HG03342 (cell line): ENCODE data around the gene VPS18.
A peak's percentile ranks its signal among the peaks of the same experiment; 100 is the strongest.

Experiments used
- ATAC-seq: cut with Tn5 transposase; IDR thresholded peaks from one replicate; pipeline ENCODE4 v1.9.1; 2021; ENCODE audit warnings: mild to moderate bottlenecking, moderate library complexity; ENCODE audit not compliant: unreplicated experiment

Gene VPS18

DNA sequence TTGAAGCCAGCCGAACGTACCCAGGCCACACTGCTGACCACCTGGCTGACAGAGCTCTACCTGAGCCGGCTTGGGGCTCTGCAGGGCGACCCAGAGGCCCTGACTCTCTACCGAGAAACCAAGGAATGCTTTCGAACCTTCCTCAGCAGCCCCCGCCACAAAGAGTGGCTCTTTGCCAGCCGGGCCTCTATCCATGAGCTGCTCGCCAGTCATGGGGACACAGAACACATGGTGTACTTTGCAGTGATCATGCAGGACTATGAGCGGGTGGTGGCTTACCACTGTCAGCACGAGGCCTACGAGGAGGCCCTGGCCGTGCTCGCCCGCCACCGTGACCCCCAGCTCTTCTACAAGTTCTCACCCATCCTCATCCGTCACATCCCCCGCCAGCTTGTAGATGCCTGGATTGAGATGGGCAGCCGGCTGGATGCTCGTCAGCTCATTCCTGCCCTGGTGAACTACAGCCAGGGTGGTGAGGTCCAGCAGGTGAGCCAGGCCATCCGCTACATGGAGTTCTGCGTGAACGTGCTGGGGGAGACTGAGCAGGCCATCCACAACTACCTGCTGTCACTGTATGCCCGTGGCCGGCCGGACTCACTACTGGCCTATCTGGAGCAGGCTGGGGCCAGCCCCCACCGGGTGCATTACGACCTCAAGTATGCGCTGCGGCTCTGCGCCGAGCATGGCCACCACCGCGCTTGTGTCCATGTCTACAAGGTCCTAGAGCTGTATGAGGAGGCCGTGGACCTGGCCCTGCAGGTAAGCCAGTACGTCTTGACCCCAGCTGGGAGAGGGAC is 6.2 kb downstream of the VPS18 start:
- ATAC-seq = no peak

DNA sequence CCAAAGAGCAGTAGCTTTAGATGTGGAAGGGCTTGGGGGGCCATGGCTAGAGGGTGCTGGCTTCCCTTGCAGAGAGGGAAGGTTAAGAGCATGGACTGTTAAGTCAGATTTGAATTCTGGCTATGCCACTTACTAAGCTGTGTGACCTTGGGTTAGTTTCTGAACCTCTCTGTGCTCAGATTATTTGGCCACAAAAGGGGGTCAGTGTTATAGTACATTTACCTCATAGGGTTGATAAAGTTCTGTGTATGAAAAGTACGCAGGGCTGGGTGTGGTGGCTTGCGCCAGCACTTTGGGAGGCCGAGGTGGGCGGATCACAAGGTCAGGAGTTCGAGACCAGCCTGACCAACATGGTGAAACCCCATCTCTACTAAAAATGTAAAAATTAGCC is 6.8 kb downstream of the VPS18 start:
- no peak for ATAC-seq

DNA sequence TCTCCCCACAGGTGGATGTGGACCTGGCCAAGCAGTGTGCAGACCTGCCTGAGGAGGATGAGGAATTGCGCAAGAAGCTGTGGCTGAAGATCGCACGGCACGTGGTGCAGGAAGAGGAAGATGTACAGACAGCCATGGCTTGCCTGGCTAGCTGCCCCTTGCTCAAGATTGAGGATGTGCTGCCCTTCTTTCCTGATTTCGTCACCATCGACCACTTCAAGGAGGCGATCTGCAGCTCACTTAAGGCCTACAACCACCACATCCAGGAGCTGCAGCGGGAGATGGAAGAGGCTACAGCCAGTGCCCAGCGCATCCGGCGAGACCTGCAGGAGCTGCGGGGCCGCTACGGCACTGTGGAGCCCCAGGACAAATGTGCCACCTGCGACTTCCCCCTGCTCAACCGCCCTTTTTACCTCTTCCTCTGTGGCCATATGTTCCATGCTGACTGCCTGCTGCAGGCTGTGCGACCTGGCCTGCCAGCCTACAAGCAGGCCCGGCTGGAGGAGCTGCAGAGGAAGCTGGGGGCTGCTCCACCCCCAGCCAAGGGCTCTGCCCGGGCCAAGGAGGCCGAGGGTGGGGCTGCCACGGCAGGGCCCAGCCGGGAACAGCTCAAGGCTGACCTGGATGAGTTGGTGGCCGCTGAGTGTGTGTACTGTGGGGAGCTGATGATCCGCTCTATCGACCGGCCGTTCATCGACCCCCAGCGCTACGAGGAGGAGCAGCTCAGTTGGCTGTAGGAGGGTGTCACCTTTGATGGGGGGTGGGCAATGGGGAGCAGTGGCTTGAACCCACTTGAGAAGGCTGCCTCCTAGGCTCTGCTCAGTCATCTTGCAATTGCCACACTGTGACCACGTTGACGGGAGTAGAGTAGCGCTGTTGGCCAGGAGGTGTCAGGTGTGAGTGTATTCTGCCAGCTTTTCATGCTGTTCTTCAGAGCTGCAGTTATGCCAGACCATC is 8.6 kb downstream of the VPS18 start:
- no peak for ATAC-seq

DNA sequence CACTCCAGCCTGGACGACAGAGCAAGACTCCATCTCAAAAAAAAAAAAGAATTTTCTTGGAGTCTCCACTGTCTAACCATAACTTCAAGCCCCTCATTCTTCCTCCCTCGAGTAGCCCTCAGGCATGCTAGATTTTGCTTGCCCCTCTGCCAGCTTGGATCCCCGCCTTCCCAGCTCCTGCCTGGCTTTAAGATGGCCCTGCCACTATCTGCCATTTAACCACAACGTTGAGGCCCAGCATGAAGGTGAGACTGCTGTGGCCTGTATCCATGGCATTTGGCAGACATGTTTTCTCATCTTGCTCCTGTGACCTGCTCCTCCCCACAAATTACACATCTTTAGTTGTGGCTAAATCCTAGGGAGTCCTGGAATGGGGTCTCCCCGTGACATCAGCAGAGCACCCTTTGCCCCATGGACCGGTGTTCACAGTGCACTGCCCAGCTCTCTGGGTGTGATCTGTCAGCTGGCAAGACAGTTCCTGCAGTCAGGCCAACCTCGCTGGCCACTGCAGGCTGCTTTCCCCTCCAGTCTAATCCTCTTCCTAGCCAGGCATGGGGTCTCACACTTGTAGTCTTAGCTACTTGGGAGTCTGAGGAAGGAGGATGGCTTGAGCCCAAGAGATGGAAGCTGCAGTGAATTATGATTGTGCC is 10.4 kb downstream of the VPS18 start:
- no peak for ATAC-seq

DNA sequence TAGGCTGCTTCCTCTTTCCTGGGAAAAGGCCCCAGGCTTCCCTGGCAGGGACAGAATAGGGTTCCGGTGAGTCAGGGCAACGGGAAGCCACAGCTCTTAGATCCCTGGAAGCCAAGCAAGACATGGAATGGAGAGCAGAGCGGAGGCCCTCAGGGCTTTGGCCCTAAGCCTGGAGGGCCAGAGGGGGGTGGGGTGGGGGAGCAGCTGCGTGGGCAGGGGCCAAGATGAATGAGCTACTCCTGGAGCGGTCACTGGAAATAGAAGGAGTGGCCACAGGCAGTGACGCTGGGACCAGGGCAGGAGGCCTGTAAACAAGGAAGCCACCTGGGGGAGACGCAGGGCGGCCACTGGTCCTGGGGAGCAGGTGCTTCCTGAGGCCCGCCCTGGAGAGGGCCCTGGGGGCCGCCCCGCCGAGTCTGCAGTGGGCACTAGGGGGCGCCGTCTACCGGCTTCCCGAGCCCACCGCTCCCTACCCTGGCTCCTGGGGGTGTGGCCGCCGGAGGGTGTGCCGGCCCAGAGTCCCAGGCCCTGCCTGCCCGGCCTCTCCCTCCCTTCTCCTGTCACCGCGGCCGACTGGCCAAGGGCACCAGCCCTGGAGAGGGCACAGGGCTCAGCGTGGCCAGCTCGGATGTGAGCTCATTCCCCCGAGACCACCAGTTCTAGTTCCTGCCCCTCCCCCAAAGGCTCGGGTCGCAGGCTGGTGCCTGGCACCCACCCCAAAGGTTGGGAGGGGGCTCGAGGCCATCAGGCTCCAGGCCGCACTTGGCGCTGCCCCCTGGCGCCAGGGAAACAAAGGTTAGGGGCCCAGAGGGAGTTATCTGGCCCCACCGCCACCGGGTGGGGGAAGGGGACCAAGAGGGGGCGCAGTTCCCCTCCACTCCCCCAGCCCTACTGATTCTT is 12.1 kb downstream of the VPS18 start:
- ATAC-seq = peak; percentile 74

DNA sequence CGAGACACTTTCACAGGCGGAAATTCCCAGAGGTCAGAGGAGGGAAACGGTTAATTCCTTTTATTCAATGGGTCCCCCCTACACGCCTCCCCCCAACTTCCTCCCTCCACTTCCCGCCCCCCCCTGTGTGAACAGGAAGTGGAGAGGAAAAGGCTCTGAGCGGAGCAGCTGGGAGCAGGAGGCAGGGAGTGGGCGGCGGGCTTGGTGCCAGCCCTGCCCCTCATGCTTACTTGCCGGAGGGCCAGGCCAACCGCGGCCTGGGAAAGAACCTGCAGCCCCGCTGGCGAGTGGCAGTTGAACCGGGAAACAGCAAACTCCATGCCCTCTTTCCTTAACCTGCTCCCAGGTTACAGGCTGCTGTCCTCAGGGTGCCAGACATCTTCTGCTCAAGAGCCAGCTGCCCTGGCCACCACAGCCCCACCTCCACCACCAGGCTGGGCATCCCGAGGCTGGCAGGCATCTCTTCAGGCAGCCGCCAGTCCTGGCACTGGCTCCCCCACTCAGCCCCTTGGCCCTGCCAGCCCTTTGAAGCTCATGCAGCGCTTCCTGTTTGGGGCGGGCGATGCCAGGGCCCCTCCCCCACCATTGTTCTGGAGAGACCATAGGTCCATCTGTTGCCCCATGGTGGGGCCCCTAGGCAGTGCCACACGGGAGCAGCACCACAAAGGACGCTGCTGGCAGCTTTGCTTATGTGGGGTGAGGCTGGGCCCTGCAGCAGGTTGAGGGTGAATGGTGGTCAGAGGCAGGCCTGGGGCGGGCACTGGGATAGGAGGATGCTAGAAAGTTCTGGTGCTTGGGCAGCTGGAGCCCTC is 12.9 kb downstream of the VPS18 start:
- no peak for ATAC-seq

DNA sequence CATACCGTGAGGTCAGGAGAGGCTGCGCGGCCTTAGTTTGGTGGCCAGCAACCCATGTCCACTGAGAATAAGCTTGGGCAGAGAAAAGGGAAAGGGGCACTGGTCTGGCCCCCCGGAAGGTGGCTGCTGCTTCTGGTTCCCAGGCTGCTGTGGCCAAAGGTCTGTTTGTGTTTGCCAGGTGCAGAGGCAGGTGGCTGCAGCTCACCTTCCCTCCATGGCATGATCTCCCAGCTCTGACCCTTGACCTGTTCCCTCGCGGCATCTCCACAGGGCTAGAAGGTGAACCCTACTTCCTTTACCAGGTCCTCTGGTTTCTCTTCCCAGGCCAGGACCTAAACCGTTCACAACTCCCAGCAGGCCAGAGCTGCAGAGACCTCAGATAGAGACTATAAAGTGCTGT is 13.8 kb downstream of the VPS18 start:
- ATAC-seq = no peak

DNA sequence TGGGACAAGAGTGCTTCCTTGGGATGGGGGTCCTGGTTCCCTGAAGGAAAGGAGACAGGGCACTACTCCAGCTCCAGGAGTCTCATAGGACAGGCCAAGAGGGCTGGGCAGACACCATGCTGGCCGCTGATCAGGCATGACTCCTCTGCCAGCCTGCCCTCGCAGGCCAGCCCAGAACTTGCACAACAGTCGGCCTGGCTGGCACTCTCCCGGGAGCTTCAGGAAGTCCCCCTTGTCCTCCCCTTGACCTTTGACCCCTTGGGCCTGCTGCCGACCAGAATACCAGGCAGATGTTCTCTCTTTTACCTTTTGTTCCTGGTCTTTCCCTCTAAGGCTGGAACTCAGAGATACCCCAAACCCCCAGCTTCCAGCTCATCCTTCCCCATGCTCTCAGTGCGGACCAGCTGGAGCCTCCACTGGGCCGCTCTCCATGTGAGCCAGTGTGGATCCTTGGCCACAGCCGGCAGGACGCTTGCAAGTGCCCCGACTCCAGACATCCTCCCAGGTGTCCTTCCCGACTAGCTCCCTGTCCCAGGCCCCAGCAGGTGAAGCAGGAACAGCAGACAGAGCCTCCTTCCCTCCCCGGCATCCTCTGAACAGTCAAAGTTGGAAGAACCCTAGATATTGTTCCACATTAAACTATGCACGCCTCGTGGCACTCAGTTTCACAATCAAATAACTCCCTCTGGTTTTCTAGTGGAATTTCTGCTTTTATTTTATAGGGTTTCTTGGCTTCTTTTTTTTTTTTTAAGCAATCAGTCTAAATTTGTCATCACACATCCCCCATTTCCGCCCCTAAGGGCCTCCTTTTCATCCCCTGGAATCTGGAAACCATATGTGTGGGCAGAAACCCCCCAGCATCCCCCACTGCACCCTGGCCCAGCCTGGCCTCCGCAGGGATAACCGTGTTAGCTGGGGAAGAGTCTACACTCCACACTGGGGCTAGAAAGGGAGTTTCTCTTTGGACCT is 15.7 kb downstream of the VPS18 start:
- ATAC-seq = no peak

DNA sequence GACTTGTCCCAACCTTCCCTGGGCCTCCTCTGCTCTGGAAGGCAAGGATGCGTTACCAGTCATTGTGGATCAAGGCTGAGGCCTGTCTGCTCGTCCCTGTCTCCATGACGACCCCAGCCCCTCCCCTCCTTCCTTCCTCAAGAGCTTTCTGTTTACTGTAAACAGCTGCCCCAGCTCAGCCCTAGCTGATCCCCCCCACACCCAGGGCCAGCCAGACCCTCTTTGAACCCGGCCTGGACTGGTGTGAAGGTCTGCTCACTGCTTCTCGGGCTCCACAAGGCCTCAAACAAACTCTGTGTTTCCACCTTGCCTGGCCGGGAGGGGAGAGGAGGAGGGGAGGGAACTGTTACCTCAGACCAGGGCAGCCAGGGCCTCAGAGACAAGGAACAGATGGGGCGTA is 16.9 kb downstream of the VPS18 start:
- ATAC-seq = no peak

DNA sequence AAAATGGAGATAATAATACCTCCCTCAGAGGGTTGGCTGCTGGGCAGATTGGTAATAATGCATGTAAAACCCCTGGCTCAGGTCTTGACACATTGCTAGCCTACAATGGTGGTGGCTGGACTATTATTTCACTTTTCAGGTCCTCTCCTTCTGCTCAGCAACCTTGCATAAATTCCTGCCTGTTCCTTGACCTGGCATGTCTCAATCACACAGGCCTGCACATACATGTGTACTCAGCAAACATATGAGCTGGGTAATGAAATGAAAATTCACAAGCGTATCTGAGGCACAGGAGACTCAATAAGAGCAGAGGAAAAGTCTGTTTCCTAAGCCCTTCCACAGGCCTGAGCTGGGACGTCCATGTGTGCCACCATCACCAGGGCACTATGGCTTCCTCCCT is 17.4 kb downstream of the VPS18 start:
- no peak for ATAC-seq

DNA sequence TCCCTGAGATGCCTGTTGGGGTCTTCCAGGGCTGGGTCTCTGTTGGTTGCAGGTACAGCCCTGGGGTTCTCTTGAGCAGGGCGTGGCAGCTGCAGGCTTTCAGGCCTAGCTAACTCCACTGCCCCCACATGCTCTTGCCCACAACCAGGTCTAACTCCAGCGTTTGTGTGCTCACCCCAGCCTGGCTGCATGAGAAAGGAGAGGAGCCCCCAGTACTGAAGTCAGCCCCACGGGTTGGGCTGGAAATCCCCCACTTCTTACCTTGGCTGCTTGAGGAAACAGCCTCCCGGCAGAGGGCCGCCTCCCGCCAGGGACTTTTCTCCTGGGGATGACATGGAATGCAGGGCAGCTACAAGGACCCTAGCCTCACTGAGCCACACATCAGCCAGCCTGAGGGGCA is 18.2 kb downstream of the VPS18 start:
- no peak for ATAC-seq

DNA sequence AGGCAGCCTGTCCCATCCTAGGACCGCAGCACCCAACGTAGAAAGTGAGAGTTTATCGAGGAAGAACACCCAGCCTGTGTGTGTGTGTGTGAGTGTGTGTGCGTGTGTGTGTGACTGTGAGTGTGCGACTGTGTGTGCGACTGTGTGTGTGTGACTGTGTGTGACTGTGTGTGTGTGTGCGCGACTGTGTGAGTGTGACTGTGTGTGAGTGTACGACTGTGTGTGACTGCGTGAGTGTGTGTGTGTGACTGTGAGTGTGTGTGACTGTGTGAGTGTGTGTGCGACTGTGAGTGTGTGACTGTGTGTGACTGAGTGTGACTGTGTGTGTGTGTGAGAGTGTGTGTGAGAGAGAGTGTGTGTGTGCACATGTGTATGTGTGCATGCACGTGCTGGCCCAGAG is 19.8 kb downstream of the VPS18 start:
- ATAC-seq = no peak

DNA sequence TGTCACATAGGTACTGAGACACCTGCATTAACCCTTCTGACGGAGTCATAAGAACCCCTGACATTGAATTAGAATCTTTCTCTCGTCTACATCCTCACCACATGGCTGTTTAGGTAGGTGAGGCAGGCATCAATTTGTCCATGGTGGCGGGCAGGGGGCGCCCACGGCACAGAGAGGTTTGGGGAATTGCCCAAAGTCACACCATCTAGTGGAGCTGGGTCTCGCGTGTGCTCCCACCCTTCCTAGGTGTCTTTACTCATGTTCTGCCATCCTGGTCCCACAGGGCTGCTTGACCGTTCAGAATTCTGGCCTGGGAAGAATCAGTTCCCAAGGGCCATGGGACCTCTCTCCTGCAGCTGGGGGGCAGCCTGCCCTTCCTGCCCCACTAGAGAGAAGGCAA is 20.2 kb downstream of the VPS18 start:
- ATAC-seq = no peak

DNA sequence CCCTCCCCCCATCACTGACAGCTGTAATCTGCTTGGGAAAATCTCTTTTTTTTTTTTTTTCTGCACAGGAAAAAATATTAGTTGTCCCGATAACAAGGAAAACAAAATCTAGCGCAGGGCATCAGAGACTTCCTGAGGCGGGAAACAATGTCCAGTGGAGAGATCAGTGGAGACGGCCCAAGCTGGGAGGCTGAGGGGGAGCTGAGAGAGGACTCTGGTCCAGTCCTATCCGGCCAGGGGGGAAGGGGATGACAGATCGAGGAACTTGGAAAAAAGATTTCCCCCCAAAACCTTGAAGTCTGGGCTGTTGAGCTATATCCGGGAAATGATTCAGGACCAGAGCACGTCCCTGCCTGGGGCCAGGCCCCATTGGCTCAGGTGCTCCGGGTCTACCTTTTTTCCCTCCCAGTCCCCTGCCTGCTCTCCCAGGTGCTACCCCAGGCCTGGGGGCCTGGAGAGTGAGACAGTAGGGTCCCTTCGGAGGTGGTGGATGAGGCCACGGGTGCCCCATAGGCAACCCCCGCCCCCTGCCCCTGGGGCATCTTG is 20.9 kb downstream of the VPS18 start:
- no peak for ATAC-seq

DNA sequence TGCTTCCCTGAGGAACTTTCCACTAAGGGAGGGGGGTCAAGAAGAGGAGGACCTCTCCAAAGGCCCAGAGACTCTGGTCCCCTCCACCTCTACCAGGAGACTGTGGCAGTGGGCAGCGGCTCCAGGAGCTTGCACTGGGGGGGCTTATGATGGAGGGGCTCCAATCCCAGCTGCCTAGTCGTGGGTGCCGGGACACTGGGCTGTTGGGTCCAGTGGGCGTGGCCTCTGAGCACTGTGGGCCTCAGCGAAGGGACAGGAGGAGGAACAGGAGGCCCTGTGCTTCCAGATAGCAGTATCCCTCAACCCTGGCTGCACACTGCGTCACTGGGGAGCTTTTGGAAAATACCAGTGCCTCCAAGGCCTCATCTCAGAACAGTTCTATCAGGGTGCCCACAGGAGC is 21.4 kb downstream of the VPS18 start:
- no peak for ATAC-seq

DNA sequence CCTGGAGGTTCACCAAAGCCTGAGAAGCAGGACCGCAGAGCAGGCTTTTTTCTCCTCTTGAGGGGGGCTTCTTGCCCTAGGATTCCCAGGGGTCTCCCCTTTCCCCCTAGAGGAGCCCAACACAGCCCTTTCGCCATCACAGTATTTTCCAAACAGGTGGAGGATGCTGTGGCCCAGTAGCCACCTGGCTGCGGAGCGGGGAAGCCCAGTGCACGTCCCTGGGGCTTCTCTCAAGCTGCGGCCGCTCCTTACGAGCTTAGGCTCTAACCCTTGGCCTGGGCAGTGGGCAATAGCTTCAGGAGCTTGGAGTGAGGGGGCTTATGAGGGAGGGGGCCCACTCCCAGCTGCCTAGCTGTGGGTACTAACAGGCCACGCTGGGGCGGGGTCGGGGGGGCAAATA is 23.3 kb downstream of the VPS18 start:
- ATAC-seq = no peak

DNA sequence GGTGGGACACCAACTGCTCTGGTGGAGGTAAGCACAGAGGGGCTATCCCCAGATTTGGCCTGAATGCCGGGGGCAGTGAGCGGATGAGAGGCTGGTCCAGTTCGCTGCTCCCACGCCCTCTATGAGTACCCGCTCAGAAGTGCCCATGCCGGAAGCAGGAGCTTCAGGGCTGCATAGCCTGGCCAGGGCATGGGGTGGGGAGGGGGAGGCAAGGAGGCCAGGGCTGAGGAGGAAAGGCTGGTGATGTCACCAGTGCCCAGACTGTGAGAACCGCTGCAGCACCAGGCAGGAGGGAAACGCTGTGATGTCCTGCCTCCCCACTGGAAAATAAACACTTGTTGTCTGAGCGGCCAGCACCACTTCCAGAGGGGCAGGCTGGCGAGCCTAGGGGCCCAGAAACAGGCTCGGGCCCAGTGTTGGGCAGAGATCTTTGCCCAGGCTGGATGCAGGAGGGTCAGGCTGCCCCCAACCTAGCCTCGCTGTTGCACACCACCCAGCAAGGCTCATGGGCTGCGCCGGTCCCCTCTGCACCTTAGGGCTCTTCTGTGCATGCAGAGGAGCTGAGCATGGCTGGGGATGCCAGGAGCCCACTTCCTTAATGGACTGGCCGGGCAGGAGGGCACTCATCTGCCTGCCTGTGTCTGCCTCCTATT is 24.0 kb downstream of the VPS18 start:
- no peak for ATAC-seq
